Ramos (cell line): Measurements from ENCODE around the gene PREX1.

Experiments used
- in situ Hi-C: fragments of 300-500 bp; cut with MboI; formaldehyde crosslinking; loops from one replicate; pipeline ENCODE4 v1.14.3; 2022; ENCODE audit warnings: low sequenced_read_pairs; ENCODE audit not compliant: unreplicated experiment

Gene PREX1

GRCh38 chr20:48687117-48687800 is 140.5 kb downstream of the PREX1 start:
- in situ Hi-C loops, result no loop called here

- in situ Hi-C loops, result no loop called here
Measured at GRCh38 chr20:48686238-48687116, 141.3 kb downstream of the PREX1 start.

GRCh38 chr20:48685300-48685699 is 142.5 kb downstream of the PREX1 start:
- in situ Hi-C loops, result no loop called here

GRCh38 chr20:48684501-48685041 is 143.2 kb downstream of the PREX1 start:
- in situ Hi-C loops, result no loop called here

- in situ Hi-C loops, result no loop called here
Measured at GRCh38 chr20:48683467-48684175, 144.2 kb downstream of the PREX1 start.

- in situ Hi-C loops, result no loop called here
Measured at GRCh38 chr20:48682529-48683363, 145.1 kb downstream of the PREX1 start.

DNA sequence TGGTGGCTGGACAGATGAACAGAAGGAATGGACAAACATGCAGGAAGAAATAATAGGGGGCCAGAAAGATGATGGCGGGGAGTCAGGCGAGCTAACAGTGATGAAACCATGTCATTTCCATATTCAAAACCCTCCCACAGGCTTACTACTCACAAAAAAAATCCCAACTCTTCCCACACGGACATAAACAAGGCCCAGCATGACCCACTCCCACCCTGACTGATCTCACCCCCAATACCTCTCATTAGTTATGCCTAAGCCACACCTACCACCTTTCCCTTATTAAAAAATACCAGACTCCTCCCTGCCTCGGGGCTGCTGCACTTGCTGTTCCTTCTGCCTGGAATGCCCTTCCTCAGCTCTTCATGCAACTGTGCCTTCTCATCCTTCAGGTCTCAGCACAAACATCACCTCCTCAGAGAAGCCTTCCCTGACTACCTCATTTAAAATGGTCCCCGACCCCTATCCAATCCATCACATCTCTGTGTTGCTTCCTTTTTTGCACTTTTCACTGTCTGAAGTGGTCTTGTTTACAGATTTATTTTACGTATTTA is 145.8 kb downstream of the PREX1 start:
- in situ Hi-C loops, result no loop called here

GRCh38 chr20:48681201-48681872 is 146.5 kb downstream of the PREX1 start:
- in situ Hi-C loops, result no loop called here

- in situ Hi-C loops, result no loop called here
Measured at GRCh38 chr20:48680650-48681049, 147.1 kb downstream of the PREX1 start.

GRCh38 chr20:48679599-48679998 is 148.2 kb downstream of the PREX1 start:
- in situ Hi-C loops, result no loop called here

DNA sequence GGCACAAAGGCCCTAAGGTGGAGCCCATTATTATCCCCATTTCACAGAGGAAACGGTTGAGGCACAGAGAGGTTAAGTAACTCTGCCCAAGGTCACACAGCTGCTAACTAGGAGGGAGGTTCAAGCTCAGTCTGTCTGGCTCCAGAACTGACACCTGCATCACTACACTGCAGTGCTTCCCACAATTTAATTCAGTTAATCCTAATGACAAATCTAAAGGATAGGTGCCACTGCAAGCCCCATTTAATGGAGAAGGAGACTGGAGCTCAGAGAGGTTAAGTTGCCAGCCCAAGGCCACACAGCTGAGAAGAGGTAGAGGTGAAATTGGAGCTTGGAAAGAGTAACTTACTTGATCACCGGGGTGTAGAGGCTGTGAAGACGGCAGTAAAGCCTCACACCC is 148.8 kb downstream of the PREX1 start:
- in situ Hi-C loops, result no loop called here

DNA sequence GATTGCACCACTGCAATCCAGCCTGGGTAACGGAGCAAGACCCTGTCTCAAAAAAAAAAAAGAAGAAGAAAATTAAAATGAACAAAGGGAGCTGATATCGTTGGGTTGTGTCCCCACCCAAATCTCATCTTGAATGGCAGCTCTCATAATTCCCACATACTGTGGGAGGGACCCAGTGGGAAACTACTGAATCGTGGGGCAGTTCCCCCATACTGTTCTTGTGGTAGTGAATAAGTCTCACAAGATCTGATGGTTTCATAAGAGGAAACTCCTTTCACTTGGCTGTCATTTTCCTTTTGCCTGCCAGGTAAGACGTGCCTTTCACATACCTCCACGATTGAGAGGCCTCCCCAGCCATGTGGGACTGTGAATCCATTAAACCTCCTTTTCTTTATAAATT is 149.4 kb downstream of the PREX1 start:
- in situ Hi-C loops, result no loop called here

DNA sequence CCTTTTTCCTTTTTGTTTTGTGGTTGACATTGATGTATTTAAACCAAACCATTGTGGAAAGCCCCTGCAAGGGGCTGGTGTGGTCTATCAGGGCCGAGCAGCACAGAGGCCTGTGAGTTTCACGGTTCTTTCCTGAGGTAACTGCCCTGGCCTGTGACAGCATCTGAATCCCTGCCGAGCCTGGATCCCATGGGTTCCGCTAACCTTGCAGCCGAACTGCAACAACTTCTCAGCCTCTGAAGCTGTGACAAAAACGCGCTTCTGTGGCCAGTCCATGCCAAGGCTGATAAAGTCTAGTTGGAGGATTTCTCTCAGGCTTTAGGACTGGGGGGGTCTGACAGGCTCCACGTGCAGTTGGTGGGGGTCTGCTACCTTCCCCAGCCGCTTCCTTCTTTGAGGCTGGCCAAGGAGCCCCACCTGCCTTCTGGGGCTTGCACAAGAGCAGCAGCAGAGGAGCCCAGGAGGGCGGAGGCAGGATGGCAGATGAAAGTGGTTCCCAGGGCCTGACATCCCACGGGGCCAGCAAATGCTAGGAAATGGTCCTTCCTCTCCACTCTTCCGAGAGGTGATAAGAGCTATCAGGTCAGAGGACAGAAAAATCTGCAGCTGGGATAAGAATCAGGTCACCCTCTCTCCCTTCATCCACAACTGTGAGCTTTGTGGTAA is 150.9 kb downstream of the PREX1 start:
- in situ Hi-C loops, result no loop called here

GRCh38 chr20:48676125-48676524 is 151.7 kb downstream of the PREX1 start:
- in situ Hi-C loops, result no loop called here

DNA sequence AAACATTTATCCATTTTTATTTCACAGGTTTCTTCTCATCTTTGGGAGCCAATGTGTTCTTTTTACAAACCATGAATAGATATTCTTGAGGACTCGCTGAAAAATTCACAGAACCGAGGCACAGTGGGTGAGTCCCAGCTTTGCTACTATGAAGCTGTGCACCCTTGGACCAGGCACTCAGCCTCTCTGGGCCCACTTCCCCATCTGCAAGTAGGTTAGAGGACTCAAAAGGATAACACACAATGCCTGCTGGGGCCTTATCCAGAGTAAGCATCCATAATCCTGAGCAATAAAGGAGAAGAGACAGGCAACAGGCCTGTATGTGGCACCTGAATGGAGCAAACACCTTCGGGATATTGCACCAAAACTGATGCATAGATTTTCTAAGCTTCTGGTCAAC is 153.3 kb downstream of the PREX1 start:
- in situ Hi-C loops, result no loop called here

DNA sequence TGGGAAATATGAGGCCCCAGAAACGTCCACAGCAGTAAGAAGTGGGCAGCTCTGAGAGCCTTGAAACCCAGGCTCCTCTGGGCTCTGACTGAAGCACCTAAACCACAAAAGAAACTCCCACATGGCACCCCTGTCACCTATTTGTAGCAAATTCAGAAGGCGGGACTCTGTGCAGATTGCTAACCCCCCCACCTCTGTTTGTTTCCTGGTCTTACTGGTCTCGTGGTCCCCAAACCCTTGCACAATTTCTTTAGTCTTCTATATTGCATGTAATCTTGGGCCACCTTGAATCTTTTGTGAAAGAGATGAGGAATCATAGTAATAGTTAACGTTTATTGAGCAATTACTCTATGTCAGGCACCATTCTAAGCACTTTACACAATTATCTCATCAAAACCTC is 154.3 kb downstream of the PREX1 start:
- in situ Hi-C loops, result no loop called here

GRCh38 chr20:48672324-48672723 is 155.5 kb downstream of the PREX1 start:
- in situ Hi-C loops, result no loop called here

DNA sequence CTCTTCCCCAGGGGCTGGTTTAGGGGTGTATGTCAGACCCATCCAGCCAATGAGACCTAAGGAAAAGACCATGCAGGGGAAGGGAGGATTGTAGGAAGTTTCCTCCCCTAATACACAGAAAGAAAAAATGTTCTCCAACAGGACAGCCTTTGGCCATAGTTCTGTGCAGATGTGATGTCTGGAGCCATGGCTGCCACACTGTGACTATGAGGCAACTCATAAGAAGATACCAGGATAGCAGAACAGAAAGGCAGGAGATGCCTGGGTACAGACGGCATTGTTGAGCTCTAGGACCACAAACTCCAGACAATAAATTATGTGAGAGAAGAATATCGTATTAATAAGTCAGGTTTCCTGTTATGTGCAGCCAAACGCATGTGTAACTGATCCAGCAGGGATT is 156.7 kb downstream of the PREX1 start:
- in situ Hi-C loops, result no loop called here
